ENCODE data around the gene PCF11. TPM values are rescaled to one million over a fixed set of nuclear protein-coding genes. Genes with fewer than 3 reads are reported as not detected.

PCF11 gene
- total RNA-seq, 1 donor from 2014 or later = 26.6 TPM

GRCh38 chr11:83235825-83236224 is 78.9 kb downstream of the PCF11 start:
- no peak for DNase-seq (ENCODE audit: low spot score)
- intact Hi-C loops (cut with DNase I) = no loop called here

Other genes starting within 250 kb of the PCF11 start
- gene RAB30, start 85.2 kb upstream of the PCF11 start, total RNA-seq = 21.0 TPM
- gene ANKRD42, start 36.6 kb downstream of the PCF11 start, total RNA-seq = 6.0 TPM
- 29.5 TPM for gene CCDC90B, start 129.2 kb downstream of the PCF11 start, total RNA-seq

Data from cardiac septum (tissue), 1 donor.